Activated CD4-positive, CD25-positive, alpha-beta regulatory T cell (primary cell): ENCODE results near the gene SKOR1.

Source experiments
- DNase-seq, 4 experiments: peaks; one replicate each; lab custom pipeline; 2025; lab: John Stamatoyannopoulos, UW

SKOR1 gene

DNA sequence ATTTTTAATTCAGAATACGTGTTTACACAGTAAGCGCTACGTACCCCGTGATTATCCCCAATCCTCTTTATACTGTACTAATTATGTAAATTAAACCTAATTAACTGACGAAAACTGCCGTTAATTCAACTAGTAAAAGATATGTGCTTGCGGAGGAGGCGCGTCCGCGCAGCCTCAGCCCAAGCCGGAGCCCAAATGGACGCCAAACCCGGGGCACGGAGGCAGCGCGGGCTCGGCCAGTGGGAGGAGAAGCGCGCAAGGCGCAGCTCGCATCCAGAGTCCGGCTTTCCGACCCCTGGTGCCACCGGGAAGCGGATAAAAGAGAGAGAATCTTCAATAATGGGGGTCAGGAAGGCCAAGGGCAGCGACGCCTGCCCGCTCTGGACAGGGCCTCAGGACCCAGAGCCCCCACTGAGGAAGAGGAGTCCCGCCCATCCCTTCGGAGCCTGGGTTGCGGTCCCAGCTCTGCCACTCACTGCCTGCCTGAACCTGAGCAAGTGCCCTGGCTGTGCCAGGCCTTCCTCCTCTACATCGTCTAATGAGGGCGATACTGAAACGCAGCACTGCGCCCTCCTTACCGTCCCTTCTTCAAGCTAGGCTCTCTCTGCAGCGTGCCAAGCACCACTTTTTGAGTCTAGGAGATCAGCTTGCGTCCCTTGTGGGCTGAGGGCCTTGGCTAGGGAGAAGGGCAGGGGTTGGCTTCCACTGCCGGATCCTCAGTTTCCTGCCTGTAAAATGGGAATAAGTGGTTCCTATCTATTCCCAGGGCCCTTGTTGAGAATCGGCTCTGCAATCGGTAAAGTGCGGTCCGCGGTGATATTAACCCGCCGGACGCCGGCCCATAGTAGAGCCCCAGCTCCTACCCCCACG lies 5.0 kb upstream of the SKOR1 start:
- no peak for DNase-seq

DNA sequence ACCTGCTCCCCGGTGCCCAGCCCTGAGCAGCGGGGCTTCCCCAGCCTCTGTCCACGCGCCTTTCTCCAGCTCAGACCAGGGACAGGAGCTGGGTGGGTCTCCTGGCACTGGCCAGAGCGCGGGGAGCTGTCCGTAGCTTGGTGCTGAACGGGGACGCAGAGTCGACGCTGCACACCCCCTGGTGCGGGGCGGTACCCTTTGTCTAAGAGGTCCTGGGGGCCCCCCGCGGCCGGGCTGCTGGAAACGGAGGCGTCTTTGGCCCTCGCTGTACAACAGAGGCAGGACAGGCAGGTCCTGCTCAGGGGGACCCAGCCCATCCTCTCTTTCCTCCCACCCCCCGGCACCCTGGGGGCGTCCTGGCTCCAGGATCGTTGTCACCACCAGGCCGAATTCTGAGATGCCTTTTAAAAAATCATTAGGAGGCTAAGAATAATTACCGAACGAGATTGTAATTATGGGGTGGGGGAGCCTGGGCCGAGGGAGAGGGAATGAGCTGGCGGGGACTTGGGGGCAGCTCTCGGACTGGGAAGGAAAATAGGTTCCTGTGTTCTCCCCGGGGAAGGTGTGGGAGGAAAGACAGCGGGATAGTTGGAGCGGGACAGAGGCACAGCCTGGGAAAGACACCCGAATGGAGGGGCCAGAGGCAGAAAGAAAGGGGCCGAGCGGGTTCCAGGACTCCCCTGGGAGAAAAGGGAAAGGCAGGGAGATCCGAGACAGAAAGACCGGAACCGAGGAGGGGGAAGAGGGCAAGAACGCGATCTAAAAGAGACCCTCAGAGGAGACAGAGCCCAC lies 4.1 kb upstream of the SKOR1 start:
- no peak for DNase-seq

DNA sequence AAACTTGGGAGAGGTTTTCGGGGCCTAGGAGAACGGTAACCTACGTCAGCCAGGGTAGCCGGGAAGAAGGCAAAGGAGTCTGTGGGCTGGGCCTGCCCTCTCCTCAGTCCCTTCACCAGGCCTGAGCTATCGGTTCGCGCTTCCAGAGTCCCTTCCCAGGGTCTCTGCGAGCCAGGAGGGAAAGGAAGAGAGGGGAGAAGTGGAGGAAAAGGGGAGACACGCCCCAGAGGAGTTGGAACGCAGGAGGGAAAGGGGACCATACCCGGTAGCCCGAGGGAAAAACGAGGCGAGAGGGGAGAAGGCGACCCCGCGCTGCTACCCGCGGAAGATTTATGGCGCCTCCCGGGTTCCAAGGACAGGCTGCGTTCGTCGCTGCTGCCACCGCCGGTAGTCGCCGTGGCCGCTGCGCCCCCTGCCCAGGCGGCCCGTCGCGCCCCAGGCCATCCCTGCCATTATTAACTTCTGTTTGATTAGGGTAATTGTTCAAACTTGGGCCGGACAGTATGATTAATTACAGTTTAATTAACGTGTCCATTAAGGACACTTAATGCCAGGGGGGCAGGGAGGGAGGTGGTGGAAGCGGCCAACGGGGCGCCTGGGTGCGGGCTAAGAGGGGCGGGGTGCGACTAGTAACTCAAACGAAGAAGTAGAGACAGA lies 3.4 kb upstream of the SKOR1 start:
- DNase-seq = no peak

DNA sequence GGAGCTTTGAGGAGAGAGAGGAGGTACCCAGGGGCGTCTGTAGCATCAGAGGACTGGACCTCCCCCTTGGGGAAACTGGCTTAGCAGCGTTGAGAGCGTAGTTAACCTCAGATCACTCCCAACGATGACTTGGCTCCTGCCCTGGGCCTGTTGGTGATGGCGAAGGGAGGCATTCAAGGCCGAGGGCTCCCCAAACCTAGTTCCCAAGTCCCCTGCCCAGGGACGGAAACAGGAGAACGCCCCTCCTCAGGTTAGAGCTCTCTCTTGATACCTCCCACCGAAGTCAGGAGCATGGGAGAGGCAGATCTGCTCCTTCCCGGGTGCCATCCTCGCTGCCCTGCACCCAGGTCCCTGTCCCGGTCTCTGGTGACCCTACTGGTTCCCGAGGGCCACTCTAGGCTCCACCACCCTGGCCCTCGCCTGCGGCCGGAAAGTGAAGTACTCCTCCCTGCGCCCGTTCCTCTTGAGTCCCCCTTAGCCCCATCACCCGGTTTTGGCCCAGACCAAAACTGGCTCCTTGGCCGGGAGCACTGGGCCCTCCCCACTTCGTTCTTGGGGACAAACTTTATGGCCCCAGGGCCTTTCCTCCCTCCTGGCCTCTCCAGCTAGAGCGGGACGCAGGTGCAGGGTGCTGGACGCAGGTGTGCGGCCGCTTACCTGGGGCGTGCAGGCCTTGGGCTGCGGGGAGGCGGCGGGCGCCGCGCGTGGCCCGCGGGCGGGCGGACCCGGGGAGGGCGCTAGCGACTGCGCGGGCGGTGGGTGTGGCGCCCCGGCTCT lies 2.6 kb upstream of the SKOR1 start:
- DNase-seq = no peak

DNA sequence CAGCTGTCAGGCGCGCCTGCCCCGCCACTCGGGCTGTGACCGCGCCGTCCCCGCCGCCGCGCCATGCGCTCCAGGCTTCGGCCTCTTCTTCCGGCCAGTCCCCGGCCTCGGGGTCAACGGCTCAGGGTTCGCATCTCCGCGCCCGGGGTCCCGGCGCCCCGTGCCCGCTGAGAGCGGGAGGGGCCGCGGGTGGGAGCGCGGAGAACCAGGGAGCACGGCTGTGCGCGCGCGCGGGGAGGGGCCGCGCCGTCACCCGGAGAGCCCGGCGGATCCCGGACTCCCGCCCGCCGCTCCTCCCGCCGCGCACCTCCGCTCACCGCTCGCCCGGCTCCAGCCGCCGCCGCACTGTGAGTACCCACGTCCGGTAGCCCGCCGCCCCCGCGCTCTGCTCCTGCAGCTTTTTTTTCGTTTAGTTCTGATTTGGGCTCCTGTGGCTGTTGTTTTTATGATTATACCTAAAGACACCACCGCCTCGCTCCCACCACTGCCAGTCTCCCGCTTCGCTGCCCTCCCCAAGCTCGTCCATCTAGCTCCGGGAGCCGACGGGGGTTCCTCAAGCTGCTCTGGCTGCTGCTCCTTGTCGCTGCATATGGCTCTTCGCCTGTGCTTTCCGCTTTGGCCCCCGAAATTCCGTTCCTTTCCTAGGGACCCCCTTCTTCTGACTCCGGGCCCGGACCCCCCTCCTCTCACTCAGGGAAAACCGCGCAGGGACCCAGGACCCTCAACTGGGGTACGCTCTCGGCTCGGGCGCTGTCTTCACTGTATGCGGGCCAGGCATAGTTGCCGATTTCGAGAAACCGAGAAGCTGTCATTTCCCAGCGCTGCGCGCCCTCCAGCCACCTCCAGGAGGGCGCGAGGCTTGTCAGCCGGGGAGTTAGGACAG lies 1.8 kb upstream of the SKOR1 start:
- DNase-seq = no peak

DNA sequence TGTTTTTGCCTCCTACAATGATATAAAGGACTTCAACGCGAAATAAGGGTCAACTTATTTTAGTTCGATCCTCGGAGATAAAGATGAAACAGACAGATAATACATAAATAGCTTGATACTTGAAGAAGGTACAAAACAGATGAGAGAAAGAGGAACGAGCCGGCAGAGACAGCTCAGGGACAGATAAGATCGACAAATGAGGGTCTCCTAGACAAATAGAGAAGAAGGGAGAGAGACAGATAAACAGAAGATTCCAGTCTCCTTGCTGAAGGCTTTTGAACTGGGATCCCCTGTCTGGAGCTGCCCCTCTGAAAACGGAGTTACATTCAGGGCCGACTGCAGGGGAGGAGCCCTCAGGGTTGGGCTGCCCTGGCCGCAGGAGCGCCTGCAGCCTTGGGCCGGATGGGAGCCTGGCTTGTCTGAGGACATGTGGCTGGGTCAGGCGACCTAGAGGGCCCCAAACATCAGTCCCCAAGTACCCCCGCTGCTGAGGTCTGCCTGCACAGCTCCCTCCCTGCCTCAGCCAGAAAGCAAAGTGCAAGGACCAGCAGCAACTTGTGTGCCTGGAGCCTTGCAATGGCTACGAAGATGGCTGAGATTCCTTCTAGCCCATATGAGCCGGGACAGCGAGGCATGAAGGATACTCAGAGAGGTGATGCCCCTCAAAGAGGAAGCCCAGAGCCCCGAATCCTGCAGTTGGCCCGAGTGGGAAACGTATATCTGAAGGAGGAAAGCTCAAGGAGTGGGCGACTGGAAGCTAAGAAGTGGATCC lies 926 bp upstream of the SKOR1 start:
- DNase-seq = no peak

DNA sequence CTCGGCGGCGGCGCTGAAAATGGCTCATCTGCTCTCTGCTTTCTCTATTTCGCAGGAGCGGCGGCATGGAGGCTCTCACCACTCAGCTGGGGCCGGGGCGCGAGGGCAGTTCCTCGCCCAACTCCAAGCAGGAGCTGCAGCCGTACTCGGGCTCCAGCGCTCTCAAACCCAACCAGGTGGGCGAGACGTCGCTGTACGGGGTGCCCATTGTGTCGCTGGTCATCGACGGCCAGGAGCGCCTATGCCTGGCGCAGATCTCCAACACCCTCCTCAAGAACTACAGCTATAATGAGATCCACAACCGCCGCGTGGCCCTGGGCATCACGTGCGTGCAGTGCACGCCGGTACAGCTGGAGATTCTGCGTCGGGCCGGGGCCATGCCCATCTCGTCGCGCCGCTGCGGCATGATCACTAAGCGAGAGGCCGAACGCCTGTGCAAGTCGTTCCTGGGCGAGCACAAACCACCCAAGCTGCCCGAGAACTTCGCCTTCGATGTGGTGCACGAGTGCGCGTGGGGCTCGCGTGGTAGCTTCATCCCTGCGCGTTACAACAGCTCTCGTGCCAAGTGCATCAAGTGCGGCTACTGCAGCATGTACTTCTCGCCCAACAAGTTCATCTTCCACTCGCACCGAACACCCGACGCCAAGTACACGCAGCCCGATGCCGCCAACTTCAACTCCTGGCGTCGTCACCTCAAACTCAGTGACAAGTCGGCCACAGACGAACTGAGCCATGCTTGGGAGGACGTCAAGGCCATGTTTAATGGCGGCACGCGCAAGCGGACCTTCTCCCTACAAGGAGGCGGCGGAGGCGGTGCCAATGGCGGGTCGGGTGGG lies 790 bp downstream of the SKOR1 start:
- DNase-seq = no peak

DNA sequence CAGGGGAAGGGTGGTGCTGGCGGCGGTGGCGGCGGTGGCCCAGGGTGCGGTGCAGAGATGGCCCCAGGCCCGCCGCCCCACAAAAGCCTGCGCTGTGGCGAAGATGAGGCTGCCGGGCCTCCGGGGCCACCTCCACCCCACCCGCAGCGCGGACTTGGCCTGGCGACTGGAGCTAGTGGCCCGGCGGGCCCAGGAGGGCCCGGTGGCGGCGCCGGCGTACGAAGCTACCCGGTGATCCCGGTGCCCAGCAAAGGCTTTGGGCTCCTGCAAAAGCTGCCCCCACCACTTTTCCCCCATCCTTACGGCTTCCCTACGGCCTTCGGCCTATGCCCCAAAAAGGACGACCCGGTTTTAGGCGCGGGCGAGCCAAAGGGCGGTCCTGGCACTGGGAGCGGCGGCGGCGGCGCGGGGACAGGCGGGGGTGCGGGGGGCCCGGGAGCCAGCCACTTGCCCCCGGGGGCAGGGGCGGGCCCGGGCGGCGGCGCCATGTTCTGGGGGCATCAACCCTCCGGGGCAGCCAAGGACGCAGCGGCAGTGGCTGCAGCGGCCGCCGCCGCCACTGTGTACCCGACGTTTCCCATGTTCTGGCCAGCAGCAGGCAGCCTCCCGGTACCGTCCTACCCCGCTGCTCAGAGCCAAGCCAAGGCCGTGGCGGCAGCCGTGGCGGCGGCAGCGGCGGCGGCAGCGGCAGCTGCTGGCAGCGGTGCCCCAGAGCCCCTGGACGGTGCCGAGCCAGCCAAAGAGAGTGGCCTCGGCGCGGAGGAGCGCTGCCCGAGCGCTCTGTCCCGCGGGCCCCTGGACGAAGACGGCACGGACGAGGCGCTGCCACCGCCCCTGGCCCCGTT lies 1.6 kb downstream of the SKOR1 start:
- DNase-seq = no peak

DNA sequence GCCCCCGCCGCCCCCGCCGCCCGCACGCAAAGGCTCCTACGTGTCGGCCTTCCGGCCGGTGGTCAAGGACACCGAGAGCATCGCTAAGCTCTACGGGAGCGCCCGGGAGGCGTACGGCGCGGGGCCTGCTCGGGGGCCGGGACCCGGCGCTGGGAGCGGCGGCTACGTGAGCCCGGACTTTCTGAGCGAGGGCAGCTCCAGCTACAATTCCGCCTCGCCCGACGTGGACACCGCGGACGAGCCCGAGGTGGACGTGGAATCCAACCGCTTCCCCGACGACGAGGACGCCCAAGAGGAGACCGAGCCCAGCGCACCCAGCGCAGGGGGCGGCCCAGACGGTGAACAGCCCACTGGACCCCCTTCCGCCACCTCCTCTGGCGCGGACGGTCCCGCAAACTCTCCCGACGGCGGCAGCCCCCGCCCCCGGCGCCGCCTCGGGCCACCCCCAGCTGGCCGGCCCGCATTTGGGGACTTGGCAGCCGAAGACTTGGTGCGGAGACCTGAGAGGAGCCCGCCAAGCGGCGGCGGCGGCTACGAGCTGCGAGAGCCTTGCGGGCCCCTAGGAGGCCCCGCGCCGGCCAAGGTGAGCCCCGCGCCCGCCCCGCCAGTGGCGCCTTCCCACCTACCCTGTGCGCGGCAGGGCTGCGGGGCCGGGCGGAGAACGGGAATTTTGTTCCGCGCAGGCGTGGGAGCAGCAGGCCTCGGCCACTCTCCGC lies 2.4 kb downstream of the SKOR1 start:
- DNase-seq = no peak

DNA sequence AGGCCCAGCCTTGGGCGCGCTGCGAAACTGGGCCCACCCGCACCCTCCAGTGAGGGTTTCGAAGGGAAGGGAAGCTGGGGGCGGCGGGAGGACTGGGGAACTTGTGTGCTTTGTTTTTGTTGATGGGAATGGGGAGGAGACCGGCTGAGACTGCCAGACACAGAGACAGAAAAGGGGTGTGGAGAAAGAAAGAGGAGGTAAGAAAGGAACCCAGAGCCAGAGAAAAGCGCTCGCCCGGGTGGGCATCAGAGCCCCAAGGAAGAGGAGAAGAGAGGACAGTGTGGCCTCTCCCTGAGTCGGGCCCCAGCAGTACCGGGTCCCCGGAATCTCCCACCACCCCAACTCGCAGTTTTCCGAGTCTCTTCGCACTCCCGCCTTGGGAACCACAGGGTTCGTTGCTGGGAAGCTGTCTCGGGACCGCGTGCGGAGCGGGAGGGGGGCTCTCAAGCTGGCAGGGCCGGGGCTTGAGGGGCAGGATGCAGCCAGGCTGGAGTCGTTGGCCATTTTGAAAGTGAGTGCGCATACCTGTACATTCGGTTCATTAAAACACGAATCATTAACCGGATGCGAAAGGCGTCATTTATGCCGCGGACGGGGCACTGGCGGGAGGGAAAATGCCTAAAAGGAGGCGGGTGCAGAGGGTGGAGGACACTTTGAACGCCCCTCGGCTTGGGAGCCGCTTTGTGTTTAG lies 3.1 kb downstream of the SKOR1 start:
- DNase-seq = no peak

DNA sequence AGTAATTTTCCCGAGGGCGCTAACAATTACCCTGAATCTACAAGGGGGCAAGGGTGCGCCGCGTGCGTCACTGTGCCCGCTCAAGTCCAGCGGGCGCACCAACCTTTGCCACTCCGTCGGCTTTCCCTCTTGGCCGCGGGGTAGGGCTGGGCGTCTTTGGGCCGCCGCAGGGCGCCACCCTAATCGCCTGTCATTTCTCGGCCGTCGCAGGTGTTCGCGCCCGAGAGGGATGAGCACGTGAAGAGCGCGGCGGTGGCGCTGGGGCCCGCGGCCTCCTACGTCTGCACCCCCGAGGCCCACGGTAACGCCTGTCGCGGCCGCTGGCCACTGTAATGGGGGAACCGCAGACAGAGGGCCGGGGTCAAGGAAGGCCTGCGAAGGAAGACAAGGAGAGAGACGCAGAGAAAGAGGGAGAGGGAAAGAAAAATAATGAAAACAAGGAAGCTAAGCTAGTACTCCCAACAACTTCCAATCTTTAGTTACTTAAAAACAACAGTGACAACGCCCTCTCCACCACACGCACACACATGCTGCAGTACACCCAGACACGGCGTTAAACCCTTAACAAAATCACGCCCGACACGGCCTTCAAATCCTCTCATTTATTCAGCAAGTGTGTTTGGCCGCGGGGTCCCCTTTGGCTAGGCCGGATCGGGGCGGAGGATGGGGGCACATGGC lies 3.8 kb downstream of the SKOR1 start:
- no peak for DNase-seq

DNA sequence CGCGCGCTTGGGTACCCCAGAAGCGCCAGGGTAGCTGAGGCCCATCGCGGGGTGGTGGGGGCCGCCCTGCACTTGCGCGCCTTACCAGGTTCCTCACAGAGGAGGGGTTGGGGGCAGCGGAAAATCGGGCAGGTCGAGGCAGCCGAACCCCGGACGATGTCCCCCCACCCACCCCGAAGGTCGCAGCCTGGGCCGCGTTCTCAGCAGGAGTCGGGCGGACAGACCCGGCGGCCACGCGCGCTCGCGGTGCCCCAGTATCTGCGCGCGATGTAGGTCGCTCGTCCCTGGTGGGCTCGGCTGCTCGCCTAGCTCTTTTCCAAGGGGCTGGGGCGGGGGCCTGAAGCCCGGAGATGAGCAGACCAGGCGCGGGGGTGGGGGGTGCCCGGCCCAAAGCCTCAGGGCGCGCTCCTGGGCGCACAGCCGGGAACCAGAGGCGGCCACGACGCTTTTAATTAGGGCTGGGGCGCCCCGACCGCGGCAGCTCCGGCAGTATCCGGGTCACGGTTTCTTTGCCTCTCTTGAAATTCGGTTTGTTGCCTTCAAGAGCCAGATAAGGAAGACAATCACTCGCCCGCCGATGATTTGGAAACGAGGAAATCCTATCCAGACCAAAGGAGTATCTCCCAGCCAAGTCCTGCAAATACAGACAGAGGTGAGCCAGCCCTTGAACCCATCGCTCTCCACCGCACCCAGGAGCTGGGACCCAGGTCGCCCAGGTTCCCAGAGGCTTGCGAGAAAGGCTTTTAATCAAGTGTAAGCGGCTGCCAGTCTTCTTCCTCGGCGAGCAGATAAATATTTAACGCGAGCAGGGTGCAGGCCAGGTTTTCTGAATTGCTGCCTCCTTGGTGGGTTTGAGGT lies 4.6 kb downstream of the SKOR1 start:
- no peak for DNase-seq

DNA sequence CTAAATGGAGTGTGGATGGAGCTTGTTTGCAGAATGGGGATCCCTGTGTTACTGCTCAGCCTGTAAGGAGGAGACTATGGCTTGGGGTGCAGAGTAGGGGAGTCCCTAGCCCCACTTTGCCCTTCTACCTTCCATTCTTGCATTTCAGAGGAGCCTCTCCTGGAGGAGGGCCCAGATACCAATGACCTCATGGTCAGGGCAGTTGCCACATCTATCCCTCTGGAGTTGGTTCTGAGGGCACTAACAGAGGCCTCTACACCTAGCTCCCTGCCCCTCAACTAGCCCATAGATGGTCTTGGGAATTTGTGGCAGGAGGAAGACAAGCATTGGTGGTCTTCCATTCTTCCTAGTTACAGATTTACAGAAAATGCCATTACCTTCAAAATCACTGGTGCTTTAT lies 6.1 kb downstream of the SKOR1 start:
- DNase-seq = no peak

DNA sequence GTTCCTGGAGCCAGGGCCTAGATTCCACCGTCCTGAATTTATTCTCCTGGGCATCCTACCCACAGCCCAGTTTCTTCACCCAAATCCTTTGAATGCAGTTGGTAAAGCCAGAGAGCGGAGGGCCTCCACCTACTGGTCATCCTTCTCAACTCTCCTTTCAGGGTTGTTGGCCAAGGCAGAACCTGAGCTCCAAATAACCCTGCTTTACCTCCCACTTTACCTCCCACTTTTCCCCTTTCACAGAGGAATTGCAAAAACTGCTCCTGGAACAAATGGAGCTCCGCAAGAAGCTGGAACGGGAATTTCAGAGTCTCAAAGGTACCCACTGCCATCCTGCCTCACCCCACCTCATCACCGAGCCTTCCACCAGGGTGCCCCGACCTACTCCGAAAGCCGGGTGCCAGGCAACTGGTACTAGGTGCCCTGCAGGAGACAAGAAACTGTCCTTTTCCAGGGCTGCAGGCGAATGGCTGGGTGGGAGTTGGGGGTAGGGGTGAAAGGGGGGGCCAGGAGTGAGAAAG lies 6.8 kb downstream of the SKOR1 start:
- no peak for DNase-seq
